Fibroblast of lung (primary cell): Measurements from ENCODE around the gene EIF5.

Experiments
- EZH2 ChIP-seq: IDR thresholded peaks from 2 replicates; pipeline ENCODE4 v1.5.1; 2012; ENCODE audit warnings: low read length, control low read depth, mild to moderate bottlenecking; ENCODE audit errors: missing control alignments
- TF ChIP-seq, protein P1 (sequence below), 2 donors: IDR thresholded peaks in 1 of 2; conservative IDR thresholded peaks in 1 of 2; 1 replicate in 1 of 2; 2 replicates in 1 of 2; pipeline ENCODE4 v1.5.1; 2011 to 2012; ENCODE audit warnings: low read length in 2 of 2, control low read depth in 1 of 2, inconsistent platforms in 1 of 2, low read depth in 1 of 2, mild to moderate bottlenecking in 1 of 2

DNA sequence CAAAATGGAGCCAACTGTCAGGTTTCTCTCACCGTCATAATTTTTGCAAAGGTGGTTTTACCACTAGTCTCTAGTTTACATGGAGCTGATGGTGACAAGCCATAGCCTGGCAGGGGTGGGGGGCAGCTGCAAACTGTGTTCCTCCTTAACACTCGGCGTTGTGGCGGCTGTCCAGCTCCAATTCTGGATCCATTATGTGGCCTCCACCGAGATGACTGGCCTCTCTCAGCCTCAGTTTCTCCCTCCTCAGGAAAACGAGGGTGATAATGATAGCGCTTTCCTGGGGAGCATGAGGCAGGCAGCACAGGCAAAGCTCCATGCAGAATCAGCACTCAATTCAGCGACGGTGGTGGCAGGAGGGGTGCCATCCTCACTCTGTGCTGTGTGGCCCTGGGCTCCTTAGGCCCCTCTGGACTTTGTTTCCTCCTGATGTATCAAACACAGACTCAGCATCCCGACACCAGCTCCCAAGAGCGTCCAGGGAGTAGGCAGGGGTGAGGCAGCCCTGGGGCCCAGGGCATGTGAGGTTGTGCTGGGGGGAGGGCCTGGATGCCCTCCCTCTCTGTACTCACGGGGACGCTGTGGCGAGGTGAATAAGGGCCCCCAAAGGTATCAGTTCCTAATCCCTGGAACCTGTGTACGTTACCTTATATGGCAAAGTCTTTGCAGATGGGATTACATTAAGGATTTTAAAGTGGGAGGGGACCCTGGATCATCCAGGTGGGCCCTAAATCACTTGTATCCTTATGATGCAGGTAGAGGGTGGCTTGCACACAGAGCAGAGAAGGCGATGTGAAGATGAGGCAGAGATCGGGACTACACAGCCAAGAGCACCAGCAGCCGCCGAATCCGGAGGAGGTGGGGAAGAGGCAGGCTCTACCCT, 46.8 kb upstream of the EIF5 start:
- TF ChIP-seq, protein P1, sequence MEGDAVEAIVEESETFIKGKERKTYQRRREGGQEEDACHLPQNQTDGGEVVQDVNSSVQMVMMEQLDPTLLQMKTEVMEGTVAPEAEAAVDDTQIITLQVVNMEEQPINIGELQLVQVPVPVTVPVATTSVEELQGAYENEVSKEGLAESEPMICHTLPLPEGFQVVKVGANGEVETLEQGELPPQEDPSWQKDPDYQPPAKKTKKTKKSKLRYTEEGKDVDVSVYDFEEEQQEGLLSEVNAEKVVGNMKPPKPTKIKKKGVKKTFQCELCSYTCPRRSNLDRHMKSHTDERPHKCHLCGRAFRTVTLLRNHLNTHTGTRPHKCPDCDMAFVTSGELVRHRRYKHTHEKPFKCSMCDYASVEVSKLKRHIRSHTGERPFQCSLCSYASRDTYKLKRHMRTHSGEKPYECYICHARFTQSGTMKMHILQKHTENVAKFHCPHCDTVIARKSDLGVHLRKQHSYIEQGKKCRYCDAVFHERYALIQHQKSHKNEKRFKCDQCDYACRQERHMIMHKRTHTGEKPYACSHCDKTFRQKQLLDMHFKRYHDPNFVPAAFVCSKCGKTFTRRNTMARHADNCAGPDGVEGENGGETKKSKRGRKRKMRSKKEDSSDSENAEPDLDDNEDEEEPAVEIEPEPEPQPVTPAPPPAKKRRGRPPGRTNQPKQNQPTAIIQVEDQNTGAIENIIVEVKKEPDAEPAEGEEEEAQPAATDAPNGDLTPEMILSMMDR (conservative IDR thresholded peaks at IDR 0.05 in 1 of 2, IDR thresholded peaks at IDR 0.05 in 1 of 2; ENCODE audit: low read depth in 1 of 2, low read length in 2 of 2), result no peak
- TF ChIP-seq EZH2, result no peak
